Calu3 (cell line): ENCODE data around the gene NIFK. TPM values are rescaled to one million over a fixed set of nuclear protein-coding genes. Genes with fewer than 3 reads are reported as not detected.
A peak's percentile ranks its signal among the peaks of the same experiment; 100 is the strongest.

Experiments used
- Bru-seq: library from RNA; stranded (reverse); fragments of 400-500 nt; gene quantifications from one replicate; lab custom pipeline; 2021; lab: Mats Ljungman, UMichigan
- BruChase-seq, 2 experiments: library from RNA; stranded (reverse); fragments of 400-500 nt; gene quantifications; one replicate each; lab custom pipeline; 2021; lab: Mats Ljungman, UMichigan
- BruUV-seq: library from RNA; stranded (reverse); fragments of 400-500 nt; replicated peaks from 2 replicates; lab custom pipeline; 2021; lab: Mats Ljungman, UMichigan
- CTCF ChIA-PET: fragments of 300-600 bp; sonication (Branson Sonifier 250); formaldehyde crosslinking; loops from one replicate; lab custom pipeline; 2022; ENCODE audit warnings: antibody characterized with exemption; lab: Charles Lee
- DNase-seq: peaks from one replicate; pipeline ENCODE4 v3.0.0; 2022
- H3K27ac Mint-ChIP-seq: one replicate; pipeline ENCODE4 v1.8.0; 2022; ENCODE audit warnings: mixed read lengths; ENCODE audit not compliant: unreplicated experiment
- H3K27me3 Mint-ChIP-seq: one replicate; pipeline ENCODE4 v1.8.0; 2022; ENCODE audit warnings: mixed read lengths; ENCODE audit not compliant: unreplicated experiment
- H3K36me3 Mint-ChIP-seq: one replicate; pipeline ENCODE4 v1.8.0; 2022; ENCODE audit warnings: mild to moderate bottlenecking, moderate library complexity, mixed read lengths; ENCODE audit not compliant: insufficient read depth, unreplicated experiment
- H3K4me1 Mint-ChIP-seq: one replicate; pipeline ENCODE4 v1.8.0; 2022; ENCODE audit warnings: mild to moderate bottlenecking, low read depth, mixed read lengths; ENCODE audit not compliant: unreplicated experiment
- H3K4me3 Mint-ChIP-seq: one replicate; pipeline ENCODE4 v1.8.0; 2022; ENCODE audit warnings: mild to moderate bottlenecking, low read depth, moderate library complexity, mixed read lengths; ENCODE audit not compliant: unreplicated experiment
- H3K9me3 Mint-ChIP-seq: one replicate; pipeline ENCODE4 v1.8.0; 2022; ENCODE audit warnings: low read depth, mixed read lengths; ENCODE audit not compliant: unreplicated experiment
- CTCF ChIP-seq: fragments of 200-600 bp; IDR thresholded peaks from one replicate; pipeline ENCODE4 v1.8.0; 2022; ENCODE audit warnings: antibody characterized with exemption; ENCODE audit not compliant: unreplicated experiment
- intact Hi-C: fragments of 100-400 bp; cut with micrococcal nuclease; formaldehyde crosslinking; loops from one replicate; pipeline ENCODE4 v1.10.0; 2022; ENCODE audit not compliant: unreplicated experiment
- long read RNA-seq: library from polyadenylated mRNA; stranded (forward); transcript quantifications from one replicate; pipeline ENCODE4 v2.0.0, GENCODE V29; 2022
- total RNA-seq: library from RNA; stranded (reverse); gene quantifications from 2 replicates; pipeline ENCODE4 v1.2.3, GENCODE V29; 2022

The NIFK gene
- total RNA-seq = 82.9 and 95.2 TPM in 2 replicates
- percentile 96 among the genes with signal in this experiment for Bru-seq, nascent RNA
- percentile 89 among the genes with signal in this experiment for BruChase-seq, experiment 1, labeled RNA remaining after a 6-hour chase
- BruChase-seq, experiment 2, labeled RNA remaining after a 2-hour chase = percentile 96 among the genes with signal in this experiment
- long read RNA-seq, transcript NIFK-201 (7 exons, 1,734 nt) = major isoform, 86 of 89 reads
- long read RNA-seq, partial matches to known transcripts = 1 of 89 reads
- long read RNA-seq, other reads (novel, unspliced or antisense) = 2 of 89 reads

DNA sequence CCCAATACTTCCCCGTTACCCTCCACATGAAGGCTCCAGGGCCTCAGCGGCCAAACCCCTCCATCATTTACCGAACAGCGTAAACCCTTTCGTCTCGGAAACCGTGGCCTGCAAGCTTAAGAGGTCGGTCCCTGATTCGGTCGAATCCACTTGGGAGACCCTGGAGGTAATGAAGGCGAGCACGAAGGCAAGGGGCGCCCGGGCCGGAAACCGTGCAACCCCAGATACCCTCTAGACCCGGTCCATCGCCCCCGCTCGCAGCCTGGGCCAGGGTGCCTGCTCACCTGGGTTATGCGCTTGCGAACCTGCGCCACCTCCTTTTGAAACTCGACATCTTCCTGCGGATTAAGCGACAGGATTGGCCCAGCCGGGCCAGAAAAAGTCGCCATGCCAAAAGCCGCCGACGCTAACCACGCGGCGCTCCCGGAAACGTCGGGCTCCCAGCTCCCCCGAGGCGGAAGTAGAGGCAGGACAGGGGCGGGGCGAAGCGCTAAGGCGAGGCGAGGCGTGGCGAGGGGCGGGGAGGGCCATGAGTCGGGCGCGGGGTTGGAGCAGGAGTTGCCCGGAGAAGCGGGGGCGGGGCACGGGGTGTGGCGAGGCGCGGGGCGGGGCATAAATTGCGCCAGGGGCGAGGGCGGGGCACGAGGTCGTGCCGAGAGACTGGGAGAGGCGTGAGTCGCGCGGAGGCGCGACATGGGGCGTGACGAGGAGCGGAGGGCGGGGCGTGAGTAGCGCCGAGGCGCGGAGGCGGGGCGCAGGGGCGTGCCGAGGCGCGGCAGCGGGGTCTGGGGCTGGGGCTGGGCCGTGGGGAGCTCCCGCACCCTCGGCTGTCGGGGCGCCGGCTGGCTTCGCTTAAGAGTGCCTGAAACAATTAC lies at the start of gene NIFK:
Gene NIFK, minus strand, starts transcription at position 414 of the 875 bp plus-strand sequence. Its CDS starts 25 bp downstream, at position 389.
- H3K4me1 Mint-ChIP-seq = peaks cover 10% of the 10 kb centered on the region
- intact Hi-C loops = no loop called here
- peak; percentile 99 for DNase-seq
- no peaks in the 10 kb centered on the region for H3K9me3 Mint-ChIP-seq
- TF ChIP-seq CTCF = no peak
- peak within 1 kb of the TSS; percentile 96 for H3K27ac Mint-ChIP-seq
- peaks cover 56% of the 10 kb centered on the region for H3K36me3 Mint-ChIP-seq
- CTCF ChIA-PET = interaction anchor here (0.6 to 2.5 kb wide), 15 partner anchors 10 to 1027 kb away, joined by 3 to 11 read pairs (median 4); partner anchors contain the start of genes RNU4ATAC and TSN
- H3K27me3 Mint-ChIP-seq = peaks cover 12% of the 10 kb centered on the region
- BruUV-seq = no TSS peak
- peak within 1 kb of the TSS; percentile 99 for H3K4me3 Mint-ChIP-seq

DNA sequence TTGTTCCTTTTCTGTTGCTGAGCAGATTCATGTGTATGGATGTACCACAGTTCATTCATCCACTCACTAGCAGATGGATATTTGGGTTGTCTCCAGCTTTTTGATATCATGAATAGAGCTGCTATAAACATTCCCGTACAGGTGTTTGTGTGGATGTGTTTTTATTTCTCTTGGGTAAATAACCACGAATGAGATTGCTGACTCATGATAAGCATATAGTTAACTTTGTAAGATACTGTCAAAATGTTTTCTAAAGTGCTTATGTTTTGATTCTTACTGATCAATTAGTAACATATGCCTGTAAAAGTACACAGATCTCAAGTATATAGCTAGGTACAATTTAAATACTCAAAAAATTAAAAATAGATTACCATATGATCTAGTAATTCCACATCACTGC lies 46.5 kb upstream of the NIFK start:
- CTCF ChIA-PET = no interaction called here
- BruUV-seq = no TSS peak
- no peak for DNase-seq
- Mint-ChIP-seq H3K4me1 (peaks cover 27% of the 10 kb centered on the region), H3K9me3 (no peaks in the 10 kb centered on the region), H3K27me3 (no peaks in the 10 kb centered on the region), H3K27ac (no peak overlapping the region), H3K36me3 (no peaks in the 10 kb centered on the region), H3K4me3 (no peak overlapping the region)
- intact Hi-C loops = no loop called here
- TF ChIP-seq CTCF = no peak

DNA sequence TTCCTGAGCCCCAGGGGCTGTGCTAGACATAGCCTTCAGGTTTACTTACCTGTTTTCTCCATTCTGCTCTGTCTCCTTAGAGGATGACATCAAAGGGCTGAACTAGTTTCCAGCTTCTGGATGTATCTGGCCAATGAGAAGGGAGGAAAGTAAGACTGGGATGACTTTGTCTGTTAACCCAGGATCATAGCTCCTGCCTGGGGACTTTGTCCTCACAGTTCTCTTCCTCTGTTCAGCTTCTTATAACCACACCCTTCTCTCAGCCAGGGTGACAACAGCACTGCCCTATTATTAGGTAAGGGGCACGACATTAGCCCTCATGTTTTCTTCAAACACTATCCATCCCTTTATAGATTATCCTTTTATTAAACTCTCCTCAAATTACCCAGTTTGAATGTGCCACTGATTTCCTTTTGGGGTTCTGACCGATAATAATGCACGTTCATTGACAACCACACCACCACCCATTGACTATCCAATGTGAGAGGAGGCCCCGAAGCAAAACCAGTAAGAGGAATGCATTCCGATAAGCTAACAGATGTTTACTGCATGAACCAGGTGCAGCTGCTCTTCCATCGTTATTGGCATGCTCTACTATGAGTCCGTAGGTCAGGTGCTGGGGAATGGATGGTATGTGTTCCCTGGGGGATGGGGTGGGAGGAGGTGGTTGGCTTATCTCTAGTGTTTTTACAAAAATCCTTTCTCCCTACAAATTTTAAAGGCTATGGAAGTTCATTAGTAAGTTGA lies 42.2 kb upstream of the NIFK start:
- H3K9me3 Mint-ChIP-seq = no peaks in the 10 kb centered on the region
- H3K4me1 Mint-ChIP-seq = peaks cover 49% of the 10 kb centered on the region
- intact Hi-C loops = loop anchor here (2.0 to 5.0 kb wide), 2 partner anchors 458 to 582 kb away; no protein-coding TSS in a partner anchor
- BruUV-seq = no TSS peak
- peaks cover 7% of the 10 kb centered on the region for H3K36me3 Mint-ChIP-seq
- H3K27me3 Mint-ChIP-seq = no peaks in the 10 kb centered on the region
- TF ChIP-seq CTCF = no peak
- H3K27ac Mint-ChIP-seq = peak overlapping the region; percentile 7
- H3K4me3 Mint-ChIP-seq = peak overlapping the region; percentile 9
- CTCF ChIA-PET = interaction anchor here (0.6 to 1.2 kb wide), 5 partner anchors 23 to 1211 kb away, joined by 3 to 6 read pairs (median 4); no protein-coding TSS in a partner anchor
- peak; percentile 48 for DNase-seq

DNA sequence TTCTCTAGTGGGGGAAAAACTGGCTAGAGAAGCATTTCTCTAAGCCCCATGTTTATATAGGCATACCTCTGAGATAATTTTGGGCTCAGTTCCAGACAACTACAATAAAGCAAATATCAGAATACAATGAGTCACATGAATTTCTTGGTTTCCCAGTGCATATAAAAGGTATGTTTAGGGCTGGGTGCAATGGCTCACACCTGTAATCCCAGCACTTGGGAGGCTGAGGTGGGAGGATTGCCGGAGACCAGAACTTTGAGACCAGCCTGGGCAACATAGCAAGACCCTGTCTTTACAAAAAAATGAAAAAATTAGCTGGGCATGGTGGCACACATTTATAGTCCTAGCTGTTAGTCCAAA lies 41.0 kb upstream of the NIFK start:
- Mint-ChIP-seq H3K4me1 (peaks cover 37% of the 10 kb centered on the region), H3K36me3 (peaks cover 7% of the 10 kb centered on the region), H3K27ac (no peak overlapping the region), H3K27me3 (no peaks in the 10 kb centered on the region), H3K9me3 (no peaks in the 10 kb centered on the region), H3K4me3 (peak overlapping the region; percentile 1)
- DNase-seq = peak; percentile 45
- BruUV-seq = no TSS peak
- CTCF ChIA-PET = interaction anchor here (1.2 kb wide), 1 partner anchor 30 kb away, joined by 3 read pairs; no protein-coding TSS in a partner anchor
- no peak for TF ChIP-seq CTCF
- intact Hi-C loops = loop anchor here (2.0 to 5.0 kb wide), 2 partner anchors 459 to 580 kb away; no protein-coding TSS in a partner anchor
